B cell (primary cell): ENCODE data around the gene PIGQ. TPM values are rescaled to one million over a fixed set of nuclear protein-coding genes. Genes with fewer than 3 reads are reported as not detected.

Experiments used
- ATAC-seq: fragments of 200-7000 bp; cut with Tn5 transposase; one replicate; pipeline ENCODE4 v1.10.0; 2021; ENCODE audit warnings: low read depth, mild to moderate bottlenecking, moderate number of reproducible peaks, moderate library complexity
- CTCF ChIA-PET: fragments of 350-600 bp; sonication (Branson Sonifier 250); formaldehyde crosslinking; loops from one replicate; lab custom pipeline; 2021; ENCODE audit warnings: antibody characterized with exemption, inconsistent platforms; lab: Charles Lee
- POLR2A ChIA-PET: fragments of 350-600 bp; sonication (Branson Sonifier 250); formaldehyde crosslinking; loops from one replicate; lab custom pipeline; 2021; ENCODE audit warnings: antibody characterized with exemption; lab: Charles Lee
- DNase-seq: peaks from one replicate; pipeline ENCODE4 v3.0.0; 2013
- H2AFZ ChIP-seq: 2 replicates; pipeline ENCODE4 v1.6.1; 2012; ENCODE audit warnings: mild to moderate bottlenecking, low read depth, low read length; ENCODE audit not compliant: insufficient read depth, poor library complexity, severe bottlenecking
- H3K27ac ChIP-seq, 2 donors: 1 replicate in 1 of 2; 2 replicates in 1 of 2; pipeline ENCODE4 v1.5.1; 2012 to 2013; ENCODE audit warnings: low read length in 2 of 2, mild to moderate bottlenecking in 2 of 2, moderate library complexity in 1 of 2
- H3K27me3 ChIP-seq, 4 experiments: fragments of 200-600 bp in 1 of 4; sonication (generic) in 1 of 4; replicated peaks in 1 of 4; 1 replicate in 2 of 4; 2 replicates in 2 of 4; pipeline versions ENCODE4 v1.6.1 to v1.7.0; 2013 to 2016; ENCODE audit warnings: low read length in 3 of 4, mild to moderate bottlenecking in 2 of 4, mixed read lengths in 1 of 4, moderate library complexity in 1 of 4; ENCODE audit not compliant: insufficient read depth in 4 of 4, control insufficient read depth in 3 of 4; ENCODE audit errors: control extremely low read depth in 1 of 4
- H3K36me3 ChIP-seq, 2 experiments: replicated peaks in 1 of 2; 1 replicate in 1 of 2; 2 replicates in 1 of 2; pipeline versions ENCODE4 v1.6.1 to v1.7.1; 2013; ENCODE audit warnings: low read length in 1 of 2; ENCODE audit not compliant: insufficient read depth in 2 of 2, control insufficient read depth in 1 of 2; ENCODE audit errors: control extremely low read depth in 1 of 2, extremely low read depth in 1 of 2
- H3K4me1 ChIP-seq, 2 donors: fragments of 200-600 bp in 1 of 2; sonication (generic) in 1 of 2; 1 replicate in 1 of 2; 2 replicates in 1 of 2; pipeline versions ENCODE4 v1.5.1 to v1.6.1; 2013 to 2017; ENCODE audit warnings: low read length in 2 of 2; ENCODE audit not compliant: control insufficient read depth in 2 of 2, insufficient read depth in 2 of 2
- H3K4me2 ChIP-seq: replicated peaks from 2 replicates; pipeline ENCODE3; 2012; ENCODE audit warnings: mild to moderate bottlenecking, low read depth, low read length; ENCODE audit not compliant: poor library complexity, severe bottlenecking
- H3K4me3 ChIP-seq, 5 experiments: fragments of 200-600 bp in 1 of 5; sonication (generic) in 1 of 5; 1 replicate in 3 of 5; 2 replicates in 2 of 5; pipeline versions ENCODE4 v1.5.1 to v1.7.0; 2011 to 2016; ENCODE audit warnings: low read length in 4 of 5, mild to moderate bottlenecking in 4 of 5, low read depth in 2 of 5, control low read depth in 1 of 5, moderate library complexity in 1 of 5; ENCODE audit not compliant: insufficient read depth in 1 of 5; ENCODE audit errors: control extremely low read depth in 1 of 5, extremely low read depth in 1 of 5
- H3K79me2 ChIP-seq: fragments of 200-600 bp; sonication (generic); one replicate; pipeline ENCODE4 v1.6.0; 2016; ENCODE audit warnings: low read length; ENCODE audit not compliant: control insufficient read depth, insufficient read depth
- H3K9ac ChIP-seq: fragments of 200-600 bp; sonication (generic); 2 replicates; pipeline ENCODE4 v1.6.1; 2017; ENCODE audit warnings: mild to moderate bottlenecking, low read length, moderate library complexity
- H3K9me3 ChIP-seq, 3 donors: one replicate each; pipeline versions ENCODE4 v1.6.1 to v1.7.1; 2013; ENCODE audit warnings: low read length in 2 of 3; ENCODE audit not compliant: control insufficient read depth in 2 of 3, insufficient read depth in 1 of 3; ENCODE audit errors: control extremely low read depth in 1 of 3
- H4K20me1 ChIP-seq: 2 replicates; pipeline ENCODE4 v1.6.0; 2012; ENCODE audit warnings: mild to moderate bottlenecking, low read length; ENCODE audit not compliant: insufficient read depth, control insufficient read depth, poor library complexity, severe bottlenecking
- H3K27ac Mint-ChIP-seq: one replicate; pipeline ENCODE4 v1.8.0; 2021; ENCODE audit warnings: mixed read lengths
- H3K27me3 Mint-ChIP-seq: one replicate; pipeline ENCODE4 v1.8.0; 2021; ENCODE audit warnings: mixed read lengths
- H3K4me1 Mint-ChIP-seq: one replicate; pipeline ENCODE4 v1.8.0; 2021; ENCODE audit warnings: mixed read lengths
- H3K4me3 Mint-ChIP-seq: one replicate; pipeline ENCODE4 v1.8.0; 2021; ENCODE audit warnings: mixed read lengths
- H3K9me3 Mint-ChIP-seq: one replicate; pipeline ENCODE4 v1.8.0; 2022; ENCODE audit warnings: mixed read lengths; ENCODE audit not compliant: insufficient read depth
- CTCF ChIP-seq: fragments of 200-600 bp; IDR thresholded peaks from one replicate; pipeline ENCODE4 v1.8.0; 2022; ENCODE audit warnings: antibody characterized with exemption, mild to moderate bottlenecking
- EZH2 ChIP-seq: IDR thresholded peaks from 2 replicates; pipeline ENCODE4 v1.6.1; 2012; ENCODE audit warnings: borderline replicate concordance, low read depth, mild to moderate bottlenecking, moderate library complexity, low read length; ENCODE audit not compliant: insufficient read depth, poor library complexity, severe bottlenecking
- WGBS: methylation state at CpG from one replicate; pipeline ENCODE4 v1.1.5; 2013; ENCODE audit warnings: missing lambda C conversion rate; ENCODE audit not compliant: insufficient coverage; 5-methylcytosine and 5-hydroxymethylcytosine counted together
- intact Hi-C: fragments of 100-400 bp; cut with micrococcal nuclease; formaldehyde crosslinking; loops from one replicate; pipeline ENCODE4 v1.10.0; 2022
- polyA plus RNA-seq: library from polyadenylated mRNA; depleted of rRNA; stranded (reverse); fragments of >200 nt; gene quantifications from 2 replicates; pipeline ENCODE4 v1.2.3, GENCODE V29; 2012
- total RNA-seq, 2 donors: library from RNA; stranded (reverse); fragments of 120-200 nt in 1 of 2; gene quantifications; 1 replicate in 1 of 2; 2 replicates in 1 of 2; pipeline versions ENCODE4 v1.2.3 to v1.2.4, GENCODE V29; 2013 to 2022

Gene PIGQ
- total and polyA plus RNA-seq, 2 donors (not counting 1 experiment from before 2014, with no cell fraction given), result 56.9 to 68.5 TPM

- CTCF ChIA-PET, result no interaction called here
Measured at GRCh38 chr16:546909-547770, 22.6 kb upstream of the PIGQ start.

More at GRCh38 chr16:546909-547770, 22.6 kb upstream of the PIGQ start:
- 80% methylated on average over 60 of the region's 60 CpGs for WGBS
- H3K27me3 ChIP-seq, result no peaks in the 10 kb centered on the region
- no peak overlapping the region for H3K4me3 Mint-ChIP-seq
- H3K4me1 Mint-ChIP-seq, result no peaks in the 10 kb centered on the region
- H3K27ac Mint-ChIP-seq, result no peak overlapping the region
- peaks cover 0 to 3% of the 10 kb centered on the region in 2 experiments for H3K36me3 ChIP-seq
- H3K4me1 ChIP-seq, result no peaks in the 10 kb centered on the region
- H3K79me2 ChIP-seq, result peaks cover 18% of the 10 kb centered on the region
- no peak overlapping the region for H3K9ac ChIP-seq
- TF ChIP-seq EZH2 (no peak), CTCF (no peak)
- peaks cover 21% of the 10 kb centered on the region for H4K20me1 ChIP-seq
- H3K9me3 Mint-ChIP-seq, result no peaks in the 10 kb centered on the region
- no peak overlapping the region for H3K27ac ChIP-seq
- H3K4me3 ChIP-seq, result peak overlapping the region in 1 of 5 experiments; percentile 17
- H2AFZ ChIP-seq, result no peak overlapping the region
- no peaks in the 10 kb centered on the region for H3K9me3 ChIP-seq
- H3K4me2 ChIP-seq, result peak overlapping the region; percentile 40
- H3K27me3 Mint-ChIP-seq, result no peaks in the 10 kb centered on the region
- peak; percentile 75 for ATAC-seq
- peak; percentile 52 for DNase-seq
- intact Hi-C loops, result no loop called here
- POLR2A ChIA-PET, result no interaction called here
